Omental fat pad (tissue), 4 donors: ENCODE measurements around the gene SLC1A2. TPM values are rescaled to one million over a fixed set of nuclear protein-coding genes. Genes with fewer than 3 reads are reported as not detected.

Experiments
- ATAC-seq: fragments of 150-250 bp; one replicate; pipeline ENCODE4 v1.9.1; 2016; ENCODE audit warnings: mild to moderate bottlenecking, moderate library complexity; ENCODE audit not compliant: low FRiP score
- DNase-seq: peaks from one replicate; pipeline ENCODE4 v3.0.0-alpha.2; 2019; ENCODE audit warnings: low spot score
- CTCF ChIP-seq, 3 donors: fragments of 450-650 bp; IDR thresholded peaks; one replicate each; pipeline ENCODE4 v1.5.1; 2016 to 2017; ENCODE audit warnings: antibody characterized with exemption in 3 of 3, mild to moderate bottlenecking in 3 of 3, moderate library complexity in 2 of 3
- total RNA-seq, 4 donors: library from RNA; depleted of rRNA; stranded (reverse); fragments of >200 nt; gene quantifications; one replicate each; pipeline ENCODE4 v1.1.0, GENCODE V29; 2016

Gene SLC1A2
- total RNA-seq, 4 donors from 2014 or later, result 0.96 to 5.0 (median 2.8) TPM

- DNase-seq (no peak), ATAC-seq (no peak)
- no peak for TF ChIP-seq CTCF (IDR thresholded peaks at IDR 0.05)
Measured at GRCh38 chr11:35288309-35288708, 131.0 kb downstream of the SLC1A2 start.

- no peak for TF ChIP-seq CTCF (IDR thresholded peaks at IDR 0.05)
- ATAC-seq (no peak), DNase-seq (no peak)
Measured at GRCh38 chr11:35287344-35287890, 131.9 kb downstream of the SLC1A2 start.

- ATAC-seq, result no peak
- no peak for TF ChIP-seq CTCF (IDR thresholded peaks at IDR 0.05)
- no peak for DNase-seq
Measured at GRCh38 chr11:35286126-35286525, 133.2 kb downstream of the SLC1A2 start.

GRCh38 chr11:35285471-35285870, 133.9 kb downstream of the SLC1A2 start:
- ATAC-seq, result no peak
- no peak for TF ChIP-seq CTCF (IDR thresholded peaks at IDR 0.05)

GRCh38 chr11:35282221-35282882, 137.0 kb downstream of the SLC1A2 start:
- DNase-seq (no peak), ATAC-seq (no peak)
- TF ChIP-seq CTCF (IDR thresholded peaks at IDR 0.05), result no peak

More at GRCh38 chr11:35285471-35285870, 133.9 kb downstream of the SLC1A2 start:
- no peak for DNase-seq

GRCh38 chr11:35281169-35281688, 138.1 kb downstream of the SLC1A2 start:
- no peak for DNase-seq
- no peak for ATAC-seq
- TF ChIP-seq CTCF (IDR thresholded peaks at IDR 0.05), result no peak

- TF ChIP-seq CTCF (IDR thresholded peaks at IDR 0.05), result no peak
- ATAC-seq, result no peak
- no peak for DNase-seq
Measured at GRCh38 chr11:35280727-35281126, 138.6 kb downstream of the SLC1A2 start.
